HG02763 (cell line): ENCODE data around the gene RIN1.
"Not testable (repeated sequence)": the region's sequence is repeated elsewhere in the genome, so short reads cannot be mapped to it uniquely, and the experiment has no call there.

Source experiments
- ATAC-seq: cut with Tn5 transposase; IDR thresholded peaks from one replicate; pipeline ENCODE4 v1.9.1; 2021; ENCODE audit warnings: mild to moderate bottlenecking, moderate library complexity; ENCODE audit not compliant: unreplicated experiment

Gene RIN1

GRCh38 chr11:66360406-66361073 is 24.3 kb upstream of the RIN1 start:
- ATAC-seq = no peak

GRCh38 chr11:66359662-66360087 is 23.4 kb upstream of the RIN1 start:
- ATAC-seq = no peak

GRCh38 chr11:66350560-66351235 is 14.5 kb upstream of the RIN1 start:
- ATAC-seq = not testable (repeated sequence)

GRCh38 chr11:66349084-66349386 is 12.8 kb upstream of the RIN1 start:
- no peak for ATAC-seq

GRCh38 chr11:66347425-66348276 is 11.4 kb upstream of the RIN1 start, which contains the start of gene B4GAT1:
B4GAT1 (minus strand) TSS chr11:66347629; CDS start chr11:66347545, 84 bp downstream.
- ATAC-seq = peak; percentile 49

GRCh38 chr11:66346476-66347424 is 10.5 kb upstream of the RIN1 start:
- no peak for ATAC-seq

GRCh38 chr11:66345316-66345649 is 9.0 kb upstream of the RIN1 start:
- no peak for ATAC-seq

- peak; percentile 65 for ATAC-seq
Observed at GRCh38 chr11:66344550-66345315, 8.5 kb upstream of the RIN1 start, which contains the start of gene BRMS1. BRMS1 (minus strand) TSS chr11:66345104; CDS start chr11:66342234, 2,870 bp downstream.

GRCh38 chr11:66343176-66343575 is 6.9 kb upstream of the RIN1 start:
- no peak for ATAC-seq

GRCh38 chr11:66341502-66342126 is 5.4 kb upstream of the RIN1 start:
- no peak for ATAC-seq

GRCh38 chr11:66340596-66341501 is 4.6 kb upstream of the RIN1 start:
- ATAC-seq = no peak

- ATAC-seq = no peak
Observed at GRCh38 chr11:66339686-66340483, 3.7 kb upstream of the RIN1 start.

GRCh38 chr11:66339162-66339675 is 3.0 kb upstream of the RIN1 start:
- no peak for ATAC-seq

GRCh38 chr11:66338276-66339161 is 2.3 kb upstream of the RIN1 start:
- ATAC-seq = no peak

- ATAC-seq = no peak
Observed at GRCh38 chr11:66337103-66337899, 1.1 kb upstream of the RIN1 start.
